Femur (tissue), 1 donor: ENCODE results near the gene UTP4.

Source experiments
- DNase-seq: peaks from one replicate; pipeline ENCODE4 v3.0.0-alpha.2; 2017

The UTP4 gene

GRCh38 chr16:69180011-69180338 lies 47.5 kb downstream of the UTP4 start:
- DNase-seq: no peak

- DNase-seq: peak; percentile 46
These were observed 50.4 kb downstream of the UTP4 start for GRCh38 chr16:69182730-69183416.

GRCh38 chr16:69186642-69187445 lies 54.4 kb downstream of the UTP4 start, which contains the start of gene SNTB2:
Gene SNTB2, plus strand, starts transcription at chr16:69187164. Its CDS starts 3 bp downstream, at chr16:69187167.
- DNase-seq: peak; percentile 95

- peak; percentile 63 for DNase-seq
These were observed 55.2 kb downstream of the UTP4 start for GRCh38 chr16:69187446-69188235.

GRCh38 chr16:69188236-69188549 lies 55.7 kb downstream of the UTP4 start:
- peak; percentile 41 for DNase-seq

GRCh38 chr16:69188716-69189115 lies 56.3 kb downstream of the UTP4 start:
- peak; percentile 39 for DNase-seq

GRCh38 chr16:69190046-69190588 lies 57.7 kb downstream of the UTP4 start:
- no peak for DNase-seq

- no peak for DNase-seq
These were observed 58.1 kb downstream of the UTP4 start for GRCh38 chr16:69190598-69190997.

GRCh38 chr16:69191136-69191535 lies 58.7 kb downstream of the UTP4 start:
- no peak for DNase-seq

GRCh38 chr16:69193855-69194254 lies 61.4 kb downstream of the UTP4 start:
- DNase-seq: no peak

GRCh38 chr16:69194488-69194887 lies 62.0 kb downstream of the UTP4 start:
- no peak for DNase-seq

- no peak for DNase-seq
These were observed 63.0 kb downstream of the UTP4 start for GRCh38 chr16:69195369-69196029.

- DNase-seq: no peak
These were observed 65.1 kb downstream of the UTP4 start for GRCh38 chr16:69197573-69197972.

- no peak for DNase-seq
These were observed 66.9 kb downstream of the UTP4 start for GRCh38 chr16:69199382-69199781.

GRCh38 chr16:69201291-69201690 lies 68.8 kb downstream of the UTP4 start:
- DNase-seq: no peak

- DNase-seq: no peak
These were observed 69.3 kb downstream of the UTP4 start for GRCh38 chr16:69201787-69202186.

- DNase-seq: no peak
These were observed 71.7 kb downstream of the UTP4 start for GRCh38 chr16:69204172-69204571.

GRCh38 chr16:69209735-69210134 lies 77.3 kb downstream of the UTP4 start:
- no peak for DNase-seq

- DNase-seq: no peak
These were observed 85.0 kb downstream of the UTP4 start for GRCh38 chr16:69217433-69217832.
